DND-41 (cell line): ENCODE results near the gene CEP131.

ENCODE experiments used
- ATAC-seq: fragments of 200-7000 bp; cut with Tn5 transposase; 3 replicates; pipeline ENCODE4 v1.9.1; 2021; ENCODE audit warnings: low read depth; ENCODE audit not compliant: insufficient read depth
- DNase-seq: peaks from one replicate; pipeline ENCODE4 v3.0.0-alpha.2; 2020
- H2AFZ ChIP-seq: 2 replicates; pipeline ENCODE4 v1.6.0; 2012; ENCODE audit warnings: low read depth, low read length
- H3K27ac ChIP-seq: 2 replicates; pipeline ENCODE4 v1.5.1; 2012; ENCODE audit warnings: low read length, inconsistent platforms
- H3K27me3 ChIP-seq: fragments of 200-600 bp; sonication (generic); 2 replicates; pipeline ENCODE4 v1.6.0; 2012; ENCODE audit warnings: low read length, mild to moderate bottlenecking, inconsistent platforms; ENCODE audit not compliant: insufficient read depth, poor library complexity
- H3K36me3 ChIP-seq: 2 replicates; pipeline ENCODE4 v1.5.1; 2012; ENCODE audit warnings: low read length, inconsistent platforms; ENCODE audit not compliant: insufficient read depth
- H3K4me1 ChIP-seq: 2 replicates; pipeline ENCODE4 v1.5.1; 2012; ENCODE audit warnings: mild to moderate bottlenecking, low read length; ENCODE audit not compliant: insufficient read depth
- H3K4me2 ChIP-seq: 2 replicates; pipeline ENCODE4 v1.6.0; 2012; ENCODE audit warnings: mild to moderate bottlenecking, moderate library complexity, low read length, inconsistent platforms; ENCODE audit not compliant: insufficient read depth
- H3K4me3 ChIP-seq, 2 experiments: fragments of 200-600 bp in 1 of 2; shearing (Covaris generic) in 1 of 2; 2 replicates each; pipeline ENCODE4 v1.5.1; 2012 to 2016; ENCODE audit warnings: inconsistent platforms in 2 of 2, low read length in 2 of 2, mild to moderate bottlenecking in 2 of 2, low read depth in 1 of 2, moderate library complexity in 1 of 2
- H3K79me2 ChIP-seq: 2 replicates; pipeline ENCODE4 v1.6.0; 2012; ENCODE audit warnings: low read length, inconsistent platforms; ENCODE audit not compliant: insufficient read depth
- H3K9ac ChIP-seq: 2 replicates; pipeline ENCODE4 v1.6.0; 2012; ENCODE audit warnings: low read depth, mild to moderate bottlenecking, inconsistent platforms, low read length, moderate library complexity
- H3K9me3 ChIP-seq: 2 replicates; pipeline ENCODE4 v1.5.1; 2012; ENCODE audit warnings: low read length, moderate library complexity, mild to moderate bottlenecking, inconsistent platforms; ENCODE audit not compliant: insufficient read depth, severe bottlenecking
- H4K20me1 ChIP-seq: 2 replicates; pipeline ENCODE4 v1.6.0; 2012; ENCODE audit warnings: low read length; ENCODE audit not compliant: insufficient read depth
- CTCF ChIP-seq: IDR thresholded peaks from 2 replicates; pipeline ENCODE4 v1.5.1; 2012; ENCODE audit warnings: borderline replicate concordance, low read length, moderate library complexity, mild to moderate bottlenecking; ENCODE audit not compliant: poor library complexity, severe bottlenecking; ENCODE audit errors: extremely low read depth
- EZH2 ChIP-seq: IDR thresholded peaks from 3 replicates; pipeline ENCODE4 v1.6.1; 2012; ENCODE audit warnings: borderline replicate concordance, low read depth, mild to moderate bottlenecking, moderate library complexity, low read length, inconsistent platforms; ENCODE audit not compliant: severe bottlenecking

Gene CEP131

GRCh38 chr17:81263371-81264181 is 40.8 kb upstream of the CEP131 start:
- H3K4me1 ChIP-seq = no peaks in the 10 kb centered on the region
- peaks cover 81% of the 10 kb centered on the region for H3K36me3 ChIP-seq
- no peak overlapping the region for H3K4me3 ChIP-seq
- H4K20me1 ChIP-seq = peaks cover 18% of the 10 kb centered on the region; the same call in 1 of the 2 replicates
- H2AFZ ChIP-seq = no peak overlapping the region
- no peak overlapping the region for H3K27ac ChIP-seq
- DNase-seq = no peak
- H3K9me3 ChIP-seq = no peaks in the 10 kb centered on the region
- H3K79me2 ChIP-seq = no peaks in the 10 kb centered on the region
- TF ChIP-seq EZH2 (no peak), CTCF (no peak)
- no peaks in the 10 kb centered on the region for H3K27me3 ChIP-seq
- ATAC-seq = no peak
- no peak overlapping the region for H3K4me2 ChIP-seq
- no peak overlapping the region for H3K9ac ChIP-seq

GRCh38 chr17:81261582-81262336 is 39.0 kb upstream of the CEP131 start:
- TF ChIP-seq EZH2 = no peak
- no peak for TF ChIP-seq CTCF
- no peaks in the 10 kb centered on the region for H3K27me3 ChIP-seq
- no peak overlapping the region for H3K4me3 ChIP-seq
- no peak for DNase-seq
- no peak overlapping the region for H3K27ac ChIP-seq
- no peak overlapping the region for H3K9ac ChIP-seq
- H2AFZ ChIP-seq = no peak overlapping the region
- H3K79me2 ChIP-seq = no peaks in the 10 kb centered on the region
- H3K9me3 ChIP-seq = no peaks in the 10 kb centered on the region
- H3K4me2 ChIP-seq = no peak overlapping the region
- H3K36me3 ChIP-seq = peaks cover 90% of the 10 kb centered on the region
- peaks cover 22% of the 10 kb centered on the region; the same call in 1 of the 2 replicates for H4K20me1 ChIP-seq
- ATAC-seq = no peak
- H3K4me1 ChIP-seq = no peaks in the 10 kb centered on the region

GRCh38 chr17:81261096-81261495 is 38.3 kb upstream of the CEP131 start:
- H2AFZ ChIP-seq = no peak overlapping the region
- DNase-seq = no peak
- H3K4me3 ChIP-seq = no peak overlapping the region
- ATAC-seq = no peak
- no peaks in the 10 kb centered on the region for H3K79me2 ChIP-seq
- no peak overlapping the region for H3K9ac ChIP-seq
- H3K4me1 ChIP-seq = no peaks in the 10 kb centered on the region
- no peaks in the 10 kb centered on the region for H3K9me3 ChIP-seq
- TF ChIP-seq CTCF = no peak
- H4K20me1 ChIP-seq = peaks cover 22% of the 10 kb centered on the region; the same call in 1 of the 2 replicates
- H3K36me3 ChIP-seq = peaks cover 93% of the 10 kb centered on the region
- H3K27ac ChIP-seq = no peak overlapping the region
- H3K4me2 ChIP-seq = no peak overlapping the region
- no peaks in the 10 kb centered on the region for H3K27me3 ChIP-seq
